ENCODE measurements around the gene CBX1. TPM values are rescaled to one million over a fixed set of nuclear protein-coding genes. Genes with fewer than 3 reads are reported as not detected.

CBX1 gene
- total and polyA plus RNA-seq, 2 of the 8 experiments (the other 6 are each of a cell fraction or from before 2014, with no cell fraction given), result 38.7 to 173 TPM

DNA sequence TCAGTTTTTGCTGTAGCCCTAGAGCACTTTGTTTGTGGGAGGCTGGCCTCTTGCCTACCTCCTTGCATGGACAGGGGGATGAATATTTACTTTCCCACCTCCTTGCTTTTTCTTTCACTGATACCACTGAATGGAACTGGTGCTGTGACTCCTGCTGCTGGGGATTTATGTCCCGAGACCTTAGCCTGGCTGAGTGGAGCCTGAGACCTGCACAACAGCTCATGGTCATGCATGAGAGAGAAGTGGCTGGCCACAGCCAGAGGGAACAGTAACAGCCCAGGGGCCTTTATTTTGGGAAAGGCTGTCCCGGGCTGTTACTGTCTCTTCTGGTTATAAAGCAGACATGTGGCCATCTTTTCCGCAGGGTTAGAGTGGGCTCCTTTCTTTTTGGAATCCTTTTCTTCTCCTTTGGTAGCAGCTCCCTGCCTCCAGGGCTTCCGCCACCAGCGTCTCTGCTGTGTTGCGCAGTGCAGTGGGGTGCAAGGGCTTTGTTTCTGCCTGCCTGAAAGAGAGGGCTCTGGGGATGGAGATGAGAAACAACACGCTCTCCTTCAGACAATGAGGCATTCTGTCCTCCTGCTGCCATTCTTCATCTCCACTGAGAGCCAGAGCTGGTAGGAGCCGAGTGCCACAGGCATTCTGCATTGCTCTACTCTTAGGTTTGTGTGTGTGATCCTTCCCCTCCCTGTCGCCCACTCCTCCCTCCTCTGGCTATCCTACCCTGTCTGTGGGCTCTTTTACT is 20.8 kb upstream of the CBX1 start:
- ChIA-PET POLR2A (ENCODE audit: partially characterized antibody) (interaction anchor here (0.6 to 2.2 kb wide), 9 partner anchors 14 to 424 kb away, joined by 3 to 10 read pairs (median 4); partner anchors contain the start of gene NFE2L1), CTCF (ENCODE audit: partially characterized antibody) (interaction anchor here (0.6 to 4.6 kb wide), 7 partner anchors 9 to 95 kb away, joined by 3 to 16 read pairs (median 5); partner anchors contain the start of gene SNX11)
- no peak overlapping the region for H2BK20ac ChIP-seq (ENCODE audit: low read length)
- no peaks in the 10 kb centered on the region for H4K20me1 ChIP-seq (replicated peaks in 1 of 2; ENCODE audit: control insufficient read depth in 1 of 2, insufficient read depth in 2 of 2, low read length in 2 of 2)
- H4K91ac ChIP-seq (replicated peaks; ENCODE audit: insufficient read length, low read length), result no peak overlapping the region
- H3K14ac ChIP-seq (ENCODE audit: insufficient read length), result no peak overlapping the region
- H2AFZ ChIP-seq (ENCODE audit: low read length), result no peak overlapping the region
- H3K36me3 ChIP-seq (ENCODE audit: control insufficient read depth in 2 of 4, insufficient read depth in 4 of 4, low read length in 3 of 4), result peaks cover 6 to 27% (median 20%) of the 10 kb centered on the region in 4 experiments; a peak in 7 of 8 replicates
- no peak overlapping the region for H2BK5ac ChIP-seq (ENCODE audit: low read depth, low read length)
- no peak for DNase-seq (ENCODE audit: low read depth in 1 of 2, low spot score in 2 of 2)
- no peak overlapping the region for H3K23ac ChIP-seq (ENCODE audit: insufficient read length)
- H3K4ac ChIP-seq (replicated peaks; ENCODE audit: insufficient read length, low read depth, low read length), result no peak overlapping the region
- H2BK15ac ChIP-seq (ENCODE audit: low read length), result no peak overlapping the region
- H2BK120ac ChIP-seq (replicated peaks; ENCODE audit: low read depth, low read length), result no peak overlapping the region
- no peak overlapping the region for H2BK12ac ChIP-seq (ENCODE audit: low read depth, low read length)
- H2AK5ac ChIP-seq (ENCODE audit: low read depth, low read length), result no peak overlapping the region
- H3K79me2 ChIP-seq (ENCODE audit: control insufficient read depth in 1 of 2, insufficient read depth in 2 of 2, low read length in 2 of 2), result no peaks in the 10 kb centered on the region
- no peak for FAIRE-seq
- no peaks in the 10 kb centered on the region for H3K9me3 ChIP-seq (ENCODE audit: insufficient read depth in 2 of 2, low read depth in 1 of 2, low read length in 1 of 2)
- H3K27ac ChIP-seq (ENCODE audit: low read depth, low read length), result no peak overlapping the region
- H4K8ac ChIP-seq (ENCODE audit: extremely low read depth, insufficient read depth, low read length), result no peak overlapping the region
- no peaks in the 10 kb centered on the region for H3K23me2 ChIP-seq (ENCODE audit: low read depth, low read length)
- no peaks in the 10 kb centered on the region for H3K4me1 ChIP-seq (replicated peaks in 1 of 4; ENCODE audit: control insufficient read depth in 3 of 4, insufficient read depth in 4 of 4, low read length in 3 of 4)
- H4K5ac ChIP-seq (ENCODE audit: insufficient read length, low read depth, low read length), result no peak overlapping the region
- H3K27me3 ChIP-seq (replicated peaks in 1 of 4; ENCODE audit: control insufficient read depth in 3 of 4, extremely low read depth in 1 of 4, insufficient read depth in 3 of 4, low read length in 3 of 4), result no peaks in the 10 kb centered on the region
- H3K4me3 ChIP-seq (ENCODE audit: extremely low read depth in 1 of 4, insufficient read depth in 2 of 4, low read depth in 3 of 4, low read length in 4 of 4), result no peak overlapping the region
- H3K79me1 ChIP-seq (ENCODE audit: low read depth, low read length), result no peaks in the 10 kb centered on the region
- no peak overlapping the region for H3K56ac ChIP-seq (replicated peaks; ENCODE audit: insufficient read length, low read depth, low read length)
- H3K18ac ChIP-seq (ENCODE audit: extremely low read depth, low read length), result no peak overlapping the region
- WGBS, 2 experiments (ENCODE audit: extremely low coverage in 1 of 2, insufficient coverage in 1 of 2, insufficient read length in 1 of 2, insufficient replicate concordance in 2 of 2, low coverage in 1 of 2, low lambda C conversion rate in 2 of 2, missing lambda C conversion rate in 1 of 2), result 77% methylated on average over 9 of the region's 9 CpGs; no CpG with 5 or more reads in 1 of the 2 experiments
- H3K4me2 ChIP-seq (ENCODE audit: insufficient read depth in 1 of 2, low read depth in 2 of 2, low read length in 2 of 2), result no peak overlapping the region
- H3K9ac ChIP-seq (replicated peaks in 1 of 4; ENCODE audit: extremely low read depth in 1 of 4, low read depth in 3 of 4, low read length in 3 of 4), result no peak overlapping the region
- TF ChIP-seq, protein P1, sequence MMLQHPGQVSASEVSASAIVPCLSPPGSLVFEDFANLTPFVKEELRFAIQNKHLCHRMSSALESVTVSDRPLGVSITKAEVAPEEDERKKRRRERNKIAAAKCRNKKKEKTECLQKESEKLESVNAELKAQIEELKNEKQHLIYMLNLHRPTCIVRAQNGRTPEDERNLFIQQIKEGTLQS (IDR thresholded peaks at IDR 0.05; ENCODE audit: insufficient read depth, low read depth, low read length), result no peak
- TF ChIP-seq FOSL1 (IDR thresholded peaks at IDR 0.05; ENCODE audit: insufficient read depth, low read depth, low read length), result no peak
- TF ChIP-seq RAD21 (IDR thresholded peaks at IDR 0.05 in 1 of 2, conservative IDR thresholded peaks at IDR 0.05 in 1 of 2; ENCODE audit: low read depth in 2 of 2, low read length in 2 of 2), result no peak
- TF ChIP-seq TAF7 (optimal IDR thresholded peaks at IDR 0.05; ENCODE audit: borderline replicate concordance, low read depth, low read length), result no peak
- no peak for TF ChIP-seq NANOG (IDR thresholded peaks at IDR 0.05; ENCODE audit: insufficient read depth, low read depth, low read length, poor library complexity, severe bottlenecking)
- TF ChIP-seq KDM4A (IDR thresholded peaks at IDR 0.05; ENCODE audit: low read depth, low read length, severe bottlenecking), result no peak
- no peak for TF ChIP-seq CHD1 (IDR thresholded peaks at IDR 0.05; ENCODE audit: low read depth, low read length)
- no peak for TF ChIP-seq SRF (IDR thresholded peaks at IDR 0.05; ENCODE audit: low read depth, low read length)
- no peak for TF ChIP-seq BACH1 (IDR thresholded peaks at IDR 0.05; ENCODE audit: low read length)
- TF ChIP-seq HDAC2 (IDR thresholded peaks at IDR 0.05; ENCODE audit: borderline replicate concordance in 1 of 2, low read depth in 2 of 2, low read length in 2 of 2), result no peak
- no peak for TF ChIP-seq CEBPB (IDR thresholded peaks at IDR 0.05; ENCODE audit: low read depth, low read length)
